HepG2 (cell line): Measurements from ENCODE around the gene GLCE. TPM values are rescaled to one million over a fixed set of nuclear protein-coding genes. Genes with fewer than 3 reads are reported as not detected.

ENCODE experiments used
- ATAC-seq: fragments of 200-7000 bp; cut with Tn5 transposase; 3 replicates; pipeline ENCODE4 v1.9.1; 2020; ENCODE audit warnings: mild to moderate bottlenecking, moderate library complexity
- BruUV-seq: library from RNA; stranded (reverse); fragments of 400-500 nt; replicated peaks from 2 replicates; lab custom pipeline; 2021; lab: Mats Ljungman, UMichigan
- CTCF ChIA-PET: fragments of 300-600 bp; formaldehyde crosslinking; extraction: SDS; loops from one replicate; lab custom pipeline; 2021; ENCODE audit warnings: low total read pairs, inconsistent platforms, low intra/inter-chr PET ratio; lab: Yijun Ruan, JAX
- POLR2A ChIA-PET: fragments of 350-600 bp; sonication (Branson Sonifier 250); formaldehyde crosslinking; loops from one replicate; lab custom pipeline; 2020; ENCODE audit warnings: antibody characterized with exemption, inconsistent platforms; lab: Yijun Ruan, JAX
- DNase-seq: peaks from one replicate; pipeline ENCODE4 v3.0.0-alpha.2; 2015; ENCODE audit warnings: low spot score
- FAIRE-seq: peaks from 3 replicates; lab custom pipeline; 2011; peaks lifted over from hg19 to GRCh38; lab: Jason Lieb, UNC
- H2AFZ ChIP-seq: one replicate; pipeline ENCODE4 v1.6.1; 2011; ENCODE audit warnings: low read length, inconsistent platforms
- H3K27ac ChIP-seq: fragments of 300-600 bp; 3 replicates; pipeline ENCODE4 v1.8.0; 2011; ENCODE audit warnings: mixed run types, mild to moderate bottlenecking, mixed read lengths, low read length, inconsistent platforms; ENCODE audit not compliant: insufficient read depth; ENCODE audit errors: extremely low read length
- H3K27me3 ChIP-seq, 2 experiments: fragments of 200-600 bp in 1 of 2; 2 replicates in 1 of 2; 3 replicates in 1 of 2; pipeline versions ENCODE4 v1.6.0 to v1.8.0; 2011; ENCODE audit warnings: low read length in 2 of 2, mild to moderate bottlenecking in 2 of 2, moderate library complexity in 2 of 2, inconsistent platforms in 1 of 2; ENCODE audit not compliant: insufficient read depth in 2 of 2, control insufficient read depth in 1 of 2
- H3K36me3 ChIP-seq, 2 experiments: fragments of 200-600 bp in 1 of 2; replicated peaks in 1 of 2; 2 replicates in 1 of 2; 3 replicates in 1 of 2; pipeline versions ENCODE4 v1.5.1 to v1.8.0; 2011; ENCODE audit warnings: low read length in 2 of 2, inconsistent platforms in 1 of 2; ENCODE audit not compliant: insufficient read depth in 2 of 2, control insufficient read depth in 1 of 2
- H3K4me1 ChIP-seq: 2 replicates; pipeline ENCODE4 v1.5.1; 2012; ENCODE audit warnings: low read length, inconsistent platforms; ENCODE audit not compliant: insufficient read depth
- H3K4me2 ChIP-seq: 2 replicates; pipeline ENCODE4 v1.6.0; 2011; ENCODE audit warnings: low read depth, low read length, inconsistent platforms
- H3K4me3 ChIP-seq, 3 experiments: fragments of 200-600 bp in 1 of 3; sonication (generic), shearing (Covaris generic) in 1 of 3; replicated peaks in 1 of 3; 2 replicates each; pipeline ENCODE4 v1.5.1; 2011 to 2016; ENCODE audit warnings: low read length in 3 of 3, inconsistent platforms in 2 of 3, low read depth in 2 of 3, mild to moderate bottlenecking in 2 of 3, control low read depth in 1 of 3, mixed read lengths in 1 of 3; ENCODE audit not compliant: insufficient read depth in 1 of 3
- H3K79me2 ChIP-seq: one replicate; pipeline ENCODE4 v1.6.1; 2011; ENCODE audit warnings: low read length, inconsistent platforms; ENCODE audit not compliant: insufficient read depth
- H3K9ac ChIP-seq: 2 replicates; pipeline ENCODE4 v1.6.0; 2011; ENCODE audit warnings: mild to moderate bottlenecking, low read depth, low read length, inconsistent platforms; ENCODE audit not compliant: insufficient read depth
- H3K9me3 ChIP-seq: 2 replicates; pipeline ENCODE4 v1.5.1; 2012; ENCODE audit warnings: mild to moderate bottlenecking, low read length
- H4K20me1 ChIP-seq: 2 replicates; pipeline ENCODE4 v1.6.0; 2011; ENCODE audit warnings: inconsistent platforms, mild to moderate bottlenecking, low read length, moderate library complexity; ENCODE audit not compliant: insufficient read depth
- FOXA1 ChIP-seq, 2 experiments: fragments of 450-650 bp in 1 of 2; sonication (generic) in 1 of 2; formaldehyde crosslinking in 1 of 2; IDR thresholded peaks; 2 replicates each; pipeline versions ENCODE4 v1.4.0 to v1.6.1; 2016 to 2020; ENCODE audit warnings: missing genetic modification reagents in 1 of 2
- KLF15 ChIP-seq: sonication (generic); formaldehyde crosslinking; IDR thresholded peaks from 2 replicates; pipeline ENCODE4 v1.8.1; 2023; ENCODE audit warnings: borderline replicate concordance, mild to moderate bottlenecking, inconsistent platforms, missing genetic modification reagents, mixed read lengths
- PAWR ChIP-seq: sonication (generic); formaldehyde crosslinking; IDR thresholded peaks from 2 replicates; pipeline ENCODE4 v1.4.0; 2020; ENCODE audit warnings: missing genetic modification reagents, mild to moderate bottlenecking, borderline replicate concordance
- WGBS: methylation state at CpG from one replicate; pipeline ENCODE4 v1.1.6; 2017; ENCODE audit warnings: low lambda C conversion rate; 5-methylcytosine and 5-hydroxymethylcytosine counted together
- in situ Hi-C: cut with HindIII; loops from 2 replicates; pipeline ENCODE4 v1.10.0; 2017; ENCODE audit warnings: low pct_unique_long_range_greater_than_20kb; ENCODE audit not compliant: extremely low pct_ligation_motif_present
- intact Hi-C: fragments of 100-400 bp; cut with micrococcal nuclease; formaldehyde crosslinking; loops from one replicate; pipeline ENCODE4 v1.10.0; 2022; ENCODE audit not compliant: unreplicated experiment
- polyA plus RNA-seq, 8 experiments: library from polyadenylated mRNA; depleted of rRNA in 3 of 8; stranded (reverse) in 7 of 8; unstranded in 1 of 8; fragments of >200 nt; fragmentation: Illumina TruSeq in 4 of 8; extraction: Trizol in 4 of 8; gene quantifications; 2 replicates each; pipeline versions ENCODE4 v1.2.1 to v1.2.3, GENCODE V29; 2011 to 2016; ENCODE audit warnings: low read depth in 4 of 8, missing spikeins in 1 of 8, mixed read lengths in 1 of 8; ENCODE audit not compliant: insufficient read depth in 1 of 8
- total RNA-seq, 5 experiments: library from RNA; depleted of rRNA; stranded (reverse); fragments of >200 nt; fragmentation: Illumina TruSeq; extraction: Trizol; gene quantifications; 2 replicates each; pipeline ENCODE4 v1.2.3, GENCODE V29; 2016; ENCODE audit warnings: low read depth in 1 of 5
- TF ChIP-seq, protein P1 (sequence below): sonication (generic); IDR thresholded peaks from 2 replicates; pipeline ENCODE4 v1.6.1; 2016; ENCODE audit warnings: low read depth, borderline replicate concordance
- TF ChIP-seq, protein P2 (sequence below): sonication (generic); formaldehyde crosslinking; IDR thresholded peaks from 2 replicates; pipeline ENCODE4 v1.5.0; 2020; ENCODE audit warnings: mild to moderate bottlenecking, missing genetic modification reagents, borderline replicate concordance

The GLCE gene
- total and polyA plus RNA-seq, 2 of the 13 experiments (the other 11 are each of a cell fraction or from before 2014, with no cell fraction given), result 12.9 to 23.4 TPM

GRCh38 chr15:69296606-69297005 is 136.2 kb downstream of the GLCE start:
- Histone ChIP-seq H2AFZ (no peak overlapping the region), H3K4me1 (peaks cover 7% of the 10 kb centered on the region; the same call in 1 of the 2 replicates), H4K20me1 (peaks cover 3% of the 10 kb centered on the region; the same call in 1 of the 2 replicates), H3K36me3 (no peaks in the 10 kb centered on the region), H3K4me2 (no peak overlapping the region), H3K27me3 (peaks cover 9 to 79% of the 10 kb centered on the region in 2 experiments), H3K9ac (no peak overlapping the region), H3K79me2 (no peaks in the 10 kb centered on the region), H3K4me3 (no peak overlapping the region)
- CTCF ChIA-PET, result no interaction called here
- POLR2A ChIA-PET, result no interaction called here
- in situ Hi-C loops, result no loop called here
- DNase-seq (no peak), FAIRE-seq (no peak)
- TF ChIP-seq, protein P1, sequence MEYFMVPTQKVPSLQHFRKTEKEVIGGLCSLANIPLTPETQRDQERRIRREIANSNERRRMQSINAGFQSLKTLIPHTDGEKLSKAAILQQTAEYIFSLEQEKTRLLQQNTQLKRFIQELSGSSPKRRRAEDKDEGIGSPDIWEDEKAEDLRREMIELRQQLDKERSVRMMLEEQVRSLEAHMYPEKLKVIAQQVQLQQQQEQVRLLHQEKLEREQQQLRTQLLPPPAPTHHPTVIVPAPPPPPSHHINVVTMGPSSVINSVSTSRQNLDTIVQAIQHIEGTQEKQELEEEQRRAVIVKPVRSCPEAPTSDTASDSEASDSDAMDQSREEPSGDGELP, result no peak
- TF ChIP-seq KLF15 (CRISPR knock-in tag) (no peak), FOXA1 (IDR thresholded peaks at IDR 0.05) (no peak), FOXA1 (CRISPR knock-in tag; IDR thresholded peaks at IDR 0.05) (no peak), PAWR (no peak)
- TF ChIP-seq, protein P2, sequence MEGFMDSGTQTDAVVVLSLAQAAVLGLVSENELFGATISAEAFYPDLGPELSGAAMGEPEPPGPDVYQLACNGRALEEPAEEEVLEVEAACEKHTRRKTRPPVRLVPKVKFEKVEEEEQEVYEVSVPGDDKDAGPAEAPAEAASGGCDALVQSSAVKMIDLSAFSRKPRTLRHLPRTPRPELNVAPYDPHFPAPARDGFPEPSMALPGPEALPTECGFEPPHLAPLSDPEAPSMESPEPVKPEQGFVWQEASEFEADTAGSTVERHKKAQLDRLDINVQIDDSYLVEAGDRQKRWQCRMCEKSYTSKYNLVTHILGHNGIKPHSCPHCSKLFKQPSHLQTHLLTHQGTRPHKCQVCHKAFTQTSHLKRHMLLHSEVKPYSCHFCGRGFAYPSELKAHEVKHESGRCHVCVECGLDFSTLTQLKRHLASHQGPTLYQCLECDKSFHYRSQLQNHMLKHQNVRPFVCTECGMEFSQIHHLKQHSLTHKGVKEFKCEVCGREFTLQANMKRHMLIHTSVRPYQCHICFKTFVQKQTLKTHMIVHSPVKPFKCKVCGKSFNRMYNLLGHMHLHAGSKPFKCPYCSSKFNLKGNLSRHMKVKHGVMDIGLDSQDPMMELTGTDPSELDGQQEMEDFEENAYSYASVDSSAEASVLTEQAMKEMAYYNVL (CRISPR knock-in tag), result no peak
- TF ChIP-seq, all 625 proteins: peak for 0
- intact Hi-C loops, result no loop called here
- WGBS, result 25% methylated on average over 6 of the region's 6 CpGs
- ATAC-seq, result no peak
- BruUV-seq, result no TSS peak
- no peaks in the 10 kb centered on the region for H3K9me3 ChIP-seq
- H3K27ac ChIP-seq, result no peak overlapping the region
